ENCODE data around the gene ABCA13. TPM values are rescaled to one million over a fixed set of nuclear protein-coding genes. Genes with fewer than 3 reads are reported as not detected.
A peak's percentile ranks its signal among the peaks of the same experiment; 100 is the strongest.

ABCA13 gene
- total and polyA plus RNA-seq, 7 experiments from 2014 or later = 0.11 to 0.42 TPM; not detected in 5

DNA sequence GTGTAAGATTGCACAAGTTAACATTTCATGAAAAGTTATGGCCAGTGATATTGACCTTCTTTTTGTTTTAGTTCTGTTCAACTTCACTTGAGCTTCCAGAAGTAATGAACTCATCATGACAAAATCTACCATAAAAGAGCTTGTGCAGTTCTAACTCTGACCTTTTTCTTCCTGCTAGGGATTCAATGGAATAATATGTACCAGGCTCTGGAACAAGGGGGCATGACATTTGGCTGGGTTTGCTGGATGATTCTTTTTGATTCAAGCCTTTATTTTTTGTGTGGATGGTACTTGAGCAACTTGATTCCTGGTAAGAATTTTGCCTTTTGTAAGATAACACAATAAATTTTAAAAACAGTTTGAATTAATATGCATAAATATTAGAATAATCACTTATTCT is 205.0 kb downstream of the ABCA13 start:
- no peaks in the 10 kb centered on the region for H3K36me3 Mint-ChIP-seq
- Histone ChIP-seq H3K27me3 (ENCODE audit: control insufficient read depth in 2 of 2, insufficient read depth in 2 of 2, low read length in 2 of 2) (no peaks in the 10 kb centered on the region), H3K36me3 (ENCODE audit: control insufficient read depth in 2 of 3, insufficient read depth in 3 of 3, low read length in 3 of 3) (no peaks in the 10 kb centered on the region), H3K27ac (ENCODE audit: low read depth, low read length) (no peak overlapping the region), H3K4me1 (ENCODE audit: control insufficient read depth in 2 of 2, insufficient read depth in 2 of 2, low read length in 2 of 2) (no peaks in the 10 kb centered on the region), H3K4me3 (ENCODE audit: low read length) (no peak overlapping the region), H3K9me3 (ENCODE audit: control insufficient read depth in 2 of 3, low read length in 3 of 3) (no peaks in the 10 kb centered on the region)
- peaks cover 0 to 3% (median under 1%) of the 10 kb centered on the region in 5 donors for H3K27me3 Mint-ChIP-seq
- peaks cover 0 to 12% (median 5%) of the 10 kb centered on the region in 11 donors for H3K9me3 Mint-ChIP-seq
- no peak overlapping the region for H3K4me3 Mint-ChIP-seq
- ChIA-PET POLR2A (no interaction called here), CTCF (no interaction called here)
- DNase-seq (no peak), ATAC-seq (no peak)
- intact Hi-C loops (cut with micrococcal nuclease) = no loop called here
- no peak overlapping the region for H3K27ac Mint-ChIP-seq
- H3K4me1 Mint-ChIP-seq = no peaks in the 10 kb centered on the region

DNA sequence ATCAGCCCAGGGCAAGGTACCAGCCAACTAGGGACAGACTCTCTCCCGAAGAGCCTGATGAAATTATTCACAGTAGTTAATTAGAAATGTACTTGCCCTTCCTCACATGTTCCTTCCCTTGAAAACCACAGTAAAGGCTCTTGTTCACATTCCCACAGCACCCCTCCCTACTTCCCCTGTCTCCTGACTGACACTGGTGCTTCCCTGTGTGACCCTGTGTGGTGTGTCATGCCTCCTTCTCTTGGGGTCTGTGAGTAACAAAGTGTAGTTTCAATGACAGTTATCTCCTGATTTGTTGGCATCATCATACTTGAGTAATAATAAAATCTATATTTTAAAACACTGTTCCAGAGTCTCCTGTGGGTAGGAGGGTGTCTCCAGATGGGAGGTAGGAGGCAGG is 209.7 kb downstream of the ABCA13 start:
- no peaks in the 10 kb centered on the region for H3K27me3 ChIP-seq (ENCODE audit: control insufficient read depth in 2 of 2, insufficient read depth in 2 of 2, low read length in 2 of 2)
- Mint-ChIP-seq H3K27me3 (peaks cover 0 to 9% (median 0%) of the 10 kb centered on the region in 5 donors), H3K4me1 (no peaks in the 10 kb centered on the region), H3K27ac (no peak overlapping the region), H3K36me3 (no peaks in the 10 kb centered on the region), H3K9me3 (peaks cover 0 to 3% (median 0%) of the 10 kb centered on the region in 11 donors), H3K4me3 (no peak overlapping the region)
- no peaks in the 10 kb centered on the region for H3K36me3 ChIP-seq (ENCODE audit: control insufficient read depth in 2 of 3, insufficient read depth in 3 of 3, low read length in 3 of 3)
- DNase-seq = no peak
- intact Hi-C loops (cut with micrococcal nuclease) = no loop called here
- H3K4me1 ChIP-seq (ENCODE audit: control insufficient read depth in 2 of 2, insufficient read depth in 2 of 2, low read length in 2 of 2) = no peaks in the 10 kb centered on the region
- ATAC-seq = no peak
- H3K27ac ChIP-seq (ENCODE audit: low read depth, low read length) = no peak overlapping the region
- H3K4me3 ChIP-seq (ENCODE audit: low read length) = no peak overlapping the region
- no peaks in the 10 kb centered on the region for H3K9me3 ChIP-seq (ENCODE audit: control insufficient read depth in 2 of 3, low read length in 3 of 3)
- CTCF ChIA-PET = no interaction called here
- POLR2A ChIA-PET = no interaction called here

DNA sequence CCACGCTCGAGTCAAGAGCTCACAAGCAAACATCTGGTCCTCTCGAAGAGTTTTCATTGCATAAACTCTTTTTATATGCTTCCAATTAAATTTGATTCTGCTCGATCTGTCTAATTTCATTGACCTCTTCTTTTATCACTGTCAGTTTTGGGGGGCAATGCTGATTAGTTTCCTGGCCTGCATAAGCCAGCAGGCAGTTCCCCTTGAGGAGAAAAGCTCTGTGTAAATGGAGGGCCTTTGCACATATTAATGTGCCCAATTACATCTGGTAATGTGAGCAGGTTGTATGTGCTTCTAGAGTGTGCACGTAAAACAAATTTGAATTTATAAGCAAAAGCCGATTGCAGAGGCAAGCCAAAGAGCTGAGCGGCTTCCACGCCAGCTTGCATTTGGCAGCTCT is 210.3 kb downstream of the ABCA13 start:
- POLR2A ChIA-PET = no interaction called here
- H3K4me3 Mint-ChIP-seq = no peak overlapping the region
- Histone ChIP-seq H3K4me1 (ENCODE audit: control insufficient read depth in 2 of 2, insufficient read depth in 2 of 2, low read length in 2 of 2) (no peaks in the 10 kb centered on the region), H3K9me3 (ENCODE audit: control insufficient read depth in 2 of 3, low read length in 3 of 3) (no peaks in the 10 kb centered on the region), H3K4me3 (ENCODE audit: low read length) (no peak overlapping the region), H3K36me3 (ENCODE audit: control insufficient read depth in 2 of 3, insufficient read depth in 3 of 3, low read length in 3 of 3) (no peaks in the 10 kb centered on the region), H3K27ac (ENCODE audit: low read depth, low read length) (no peak overlapping the region), H3K27me3 (ENCODE audit: control insufficient read depth in 2 of 2, insufficient read depth in 2 of 2, low read length in 2 of 2) (no peaks in the 10 kb centered on the region)
- H3K27ac Mint-ChIP-seq = no peak overlapping the region
- ATAC-seq (no peak), DNase-seq (no peak)
- peaks cover 0 to 9% (median 0%) of the 10 kb centered on the region in 5 donors for H3K27me3 Mint-ChIP-seq
- H3K4me1 Mint-ChIP-seq = no peaks in the 10 kb centered on the region
- CTCF ChIA-PET = no interaction called here
- H3K9me3 Mint-ChIP-seq = peaks cover 0 to 3% (median 0%) of the 10 kb centered on the region in 11 donors
- intact Hi-C loops (cut with micrococcal nuclease) = no loop called here
- no peaks in the 10 kb centered on the region for H3K36me3 Mint-ChIP-seq

DNA sequence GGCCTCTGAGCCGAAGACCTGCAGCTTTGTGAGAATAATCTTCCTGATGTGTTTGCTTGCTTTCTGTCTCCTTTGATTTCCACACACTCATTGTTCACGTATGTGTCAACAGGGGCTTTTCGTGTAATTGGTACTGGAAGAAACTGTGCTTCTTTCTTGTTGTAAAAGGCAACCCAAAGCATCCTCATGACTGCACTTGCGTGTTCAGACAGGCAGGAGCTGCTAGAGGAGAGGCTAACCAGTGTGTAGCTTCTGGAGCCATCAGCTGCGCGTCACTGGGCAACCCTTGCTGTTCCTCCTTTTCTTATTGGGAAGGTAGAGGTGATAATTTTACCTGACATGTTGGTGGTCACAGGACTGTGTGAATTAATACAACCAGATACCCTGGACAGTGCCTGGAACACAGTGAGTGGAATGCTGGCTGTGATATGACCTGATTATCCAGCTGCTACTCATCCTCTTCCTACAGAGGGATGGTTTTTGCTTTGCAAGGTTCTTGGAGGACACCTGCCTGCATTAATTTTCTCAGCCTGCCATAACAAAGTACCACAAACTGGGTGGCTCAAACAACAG is 213.0 kb downstream of the ABCA13 start:
- POLR2A ChIA-PET = no interaction called here
- Histone ChIP-seq H3K4me1 (ENCODE audit: control insufficient read depth in 2 of 2, insufficient read depth in 2 of 2, low read length in 2 of 2) (no peaks in the 10 kb centered on the region), H3K4me3 (ENCODE audit: low read length) (no peak overlapping the region), H3K27ac (ENCODE audit: low read depth, low read length) (no peak overlapping the region), H3K36me3 (ENCODE audit: control insufficient read depth in 2 of 3, insufficient read depth in 3 of 3, low read length in 3 of 3) (no peaks in the 10 kb centered on the region), H3K27me3 (ENCODE audit: control insufficient read depth in 2 of 2, insufficient read depth in 2 of 2, low read length in 2 of 2) (no peaks in the 10 kb centered on the region), H3K9me3 (ENCODE audit: control insufficient read depth in 2 of 3, low read length in 3 of 3) (no peaks in the 10 kb centered on the region)
- Mint-ChIP-seq H3K36me3 (no peaks in the 10 kb centered on the region), H3K4me1 (no peaks in the 10 kb centered on the region), H3K27me3 (peaks cover 0 to 9% (median 0%) of the 10 kb centered on the region in 5 donors), H3K9me3 (peaks cover 0 to 1% (median 0%) of the 10 kb centered on the region in 11 donors), H3K4me3 (no peak overlapping the region), H3K27ac (no peak overlapping the region)
- intact Hi-C loops (cut with micrococcal nuclease) = no loop called here
- ATAC-seq (no peak), DNase-seq (no peak)
- CTCF ChIA-PET = no interaction called here

DNA sequence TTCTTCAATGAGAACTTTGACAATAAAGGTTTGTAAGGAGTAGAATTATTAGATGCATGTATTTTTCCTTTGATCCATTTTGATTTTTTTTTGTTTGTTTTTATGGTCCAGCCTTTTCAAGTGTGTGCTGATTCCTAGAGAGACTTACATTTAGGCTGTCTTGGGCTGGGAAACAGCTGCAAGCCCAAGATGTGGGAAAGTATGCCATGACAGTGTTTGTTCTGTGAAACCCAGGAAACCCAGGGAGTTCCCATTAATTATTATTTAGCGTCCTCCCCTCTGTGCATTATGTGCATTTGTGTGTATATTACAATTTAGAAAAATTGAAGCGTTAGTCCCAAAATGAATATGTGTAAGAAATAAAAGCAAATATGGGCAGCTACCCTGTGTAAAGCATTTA is 216.7 kb downstream of the ABCA13 start:
- H3K27me3 Mint-ChIP-seq = peaks cover 0 to 5% (median 0%) of the 10 kb centered on the region in 5 donors

DNA sequence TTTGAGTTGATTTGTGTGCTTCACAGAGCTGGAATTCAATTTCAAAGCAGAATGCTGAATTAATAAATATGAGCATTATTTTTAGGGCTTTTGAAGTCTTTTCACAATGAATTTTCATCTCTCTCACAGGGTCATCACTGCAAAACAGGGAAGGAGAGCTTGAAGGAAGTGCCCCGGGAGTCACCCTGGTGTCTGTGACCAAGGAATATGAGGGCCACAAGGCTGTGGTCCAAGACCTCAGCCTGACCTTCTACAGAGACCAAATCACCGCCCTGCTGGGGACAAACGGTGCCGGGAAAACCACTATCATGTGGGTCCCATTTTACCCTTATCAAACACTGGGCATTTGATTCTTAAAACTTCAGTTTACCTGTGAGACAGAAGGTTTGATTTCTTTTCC is 217.7 kb downstream of the ABCA13 start:
- Mint-ChIP-seq H3K9me3 (peaks cover 0 to 5% (median 0%) of the 10 kb centered on the region in 11 donors), H3K4me3 (no peak overlapping the region), H3K27ac (no peak overlapping the region), H3K27me3 (peaks cover 0 to 7% (median 3%) of the 10 kb centered on the region in 5 donors), H3K36me3 (peaks cover 0 to 5% (median 0%) of the 10 kb centered on the region in 5 donors), H3K4me1 (peaks cover 0 to 5% (median 0%) of the 10 kb centered on the region in 7 donors)
- Histone ChIP-seq H3K4me3 (ENCODE audit: low read length) (no peak overlapping the region), H3K4me1 (ENCODE audit: control insufficient read depth in 2 of 2, insufficient read depth in 2 of 2, low read length in 2 of 2) (no peaks in the 10 kb centered on the region), H3K36me3 (ENCODE audit: control insufficient read depth in 2 of 3, insufficient read depth in 3 of 3, low read length in 3 of 3) (no peaks in the 10 kb centered on the region), H3K9me3 (ENCODE audit: control insufficient read depth in 2 of 3, low read length in 3 of 3) (no peaks in the 10 kb centered on the region), H3K27ac (ENCODE audit: low read depth, low read length) (no peak overlapping the region), H3K27me3 (ENCODE audit: control insufficient read depth in 2 of 2, insufficient read depth in 2 of 2, low read length in 2 of 2) (no peaks in the 10 kb centered on the region)
- no peak for DNase-seq
- intact Hi-C loops (cut with micrococcal nuclease) = no loop called here
- POLR2A ChIA-PET = no interaction called here
- CTCF ChIA-PET = no interaction called here
- ATAC-seq = no peak

More for the DNA sequence above, 216.7 kb downstream of the ABCA13 start:
- no peak for ATAC-seq
- Mint-ChIP-seq H3K27ac (no peak overlapping the region), H3K4me3 (no peak overlapping the region), H3K4me1 (peaks cover 0 to 5% (median 0%) of the 10 kb centered on the region in 7 donors), H3K36me3 (peaks cover 0 to 4% (median 0%) of the 10 kb centered on the region in 5 donors), H3K9me3 (peaks cover 0 to 4% (median 0%) of the 10 kb centered on the region in 11 donors)
- Histone ChIP-seq H3K4me3 (ENCODE audit: low read length) (no peak overlapping the region), H3K27me3 (ENCODE audit: control insufficient read depth in 2 of 2, insufficient read depth in 2 of 2, low read length in 2 of 2) (no peaks in the 10 kb centered on the region), H3K9me3 (ENCODE audit: control insufficient read depth in 2 of 3, low read length in 3 of 3) (no peaks in the 10 kb centered on the region), H3K4me1 (ENCODE audit: control insufficient read depth in 2 of 2, insufficient read depth in 2 of 2, low read length in 2 of 2) (no peaks in the 10 kb centered on the region), H3K36me3 (ENCODE audit: control insufficient read depth in 2 of 3, insufficient read depth in 3 of 3, low read length in 3 of 3) (no peaks in the 10 kb centered on the region), H3K27ac (ENCODE audit: low read depth, low read length) (no peak overlapping the region)
- intact Hi-C loops (cut with micrococcal nuclease) = no loop called here
- DNase-seq = no peak
- POLR2A ChIA-PET = no interaction called here
- CTCF ChIA-PET = no interaction called here

DNA sequence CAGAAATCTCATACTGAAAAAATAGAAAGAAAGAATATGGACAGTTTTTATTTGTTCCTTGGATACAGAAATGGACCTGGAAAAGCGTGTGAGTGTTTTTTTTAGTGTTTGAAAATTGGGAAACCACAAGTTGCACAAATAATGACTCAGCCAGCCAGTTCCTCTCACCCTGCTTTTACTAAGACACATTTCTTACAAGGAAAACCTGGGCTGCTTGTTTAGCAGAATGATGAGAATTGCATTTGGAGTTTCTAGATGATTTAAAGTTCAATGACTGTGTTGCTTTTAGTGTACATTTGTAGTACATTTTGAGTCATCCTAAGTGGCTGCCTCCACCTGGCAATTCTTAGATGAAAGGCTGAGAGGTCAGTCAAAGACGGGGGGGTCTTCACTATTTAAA is 218.7 kb downstream of the ABCA13 start:
- no peak overlapping the region for H3K27ac Mint-ChIP-seq
- peaks cover 0 to 5% (median 0%) of the 10 kb centered on the region in 5 donors for H3K36me3 Mint-ChIP-seq

More for the DNA sequence above, 218.7 kb downstream of the ABCA13 start:
- DNase-seq = no peak
- peak; percentile 55 for ATAC-seq
- Histone ChIP-seq H3K9me3 (ENCODE audit: control insufficient read depth in 2 of 3, low read length in 3 of 3) (no peaks in the 10 kb centered on the region), H3K36me3 (ENCODE audit: control insufficient read depth in 2 of 3, insufficient read depth in 3 of 3, low read length in 3 of 3) (no peaks in the 10 kb centered on the region), H3K4me1 (ENCODE audit: control insufficient read depth in 2 of 2, insufficient read depth in 2 of 2, low read length in 2 of 2) (no peaks in the 10 kb centered on the region), H3K27me3 (ENCODE audit: control insufficient read depth in 2 of 2, insufficient read depth in 2 of 2, low read length in 2 of 2) (no peaks in the 10 kb centered on the region), H3K27ac (ENCODE audit: low read depth, low read length) (no peak overlapping the region), H3K4me3 (ENCODE audit: low read length) (no peak overlapping the region)
- intact Hi-C loops (cut with micrococcal nuclease) = no loop called here
- H3K4me3 Mint-ChIP-seq = no peak overlapping the region
- peaks cover 0 to 6% (median 0%) of the 10 kb centered on the region in 11 donors for H3K9me3 Mint-ChIP-seq
- ChIA-PET CTCF (no interaction called here), POLR2A (no interaction called here)
- H3K27me3 Mint-ChIP-seq = peaks cover 0 to 16% (median 4%) of the 10 kb centered on the region in 5 donors
- peaks cover 0 to 5% (median 0%) of the 10 kb centered on the region in 7 donors for H3K4me1 Mint-ChIP-seq
